Endothelial cell of umbilical vein (primary cell): ENCODE results near the gene AKT2. TPM values are rescaled to one million over a fixed set of nuclear protein-coding genes. Genes with fewer than 3 reads are reported as not detected.

Experiments
- BruUV-seq: library from RNA; stranded (reverse); fragments of 400-500 nt; replicated peaks from 2 replicates; lab custom pipeline; 2021; lab: Mats Ljungman, UMichigan
- CTCF ChIA-PET: fragments of 300-600, 350-600 bp; sonication (Branson Sonifier 250); formaldehyde crosslinking; loops from one replicate; lab custom pipeline; 2021; ENCODE audit warnings: antibody characterized with exemption, inconsistent platforms; lab: Charles Lee
- POLR2A ChIA-PET: fragments of 300-600, 350-600 bp; sonication (Branson Sonifier 250); formaldehyde crosslinking; loops from one replicate; lab custom pipeline; 2021; ENCODE audit warnings: antibody characterized with exemption, inconsistent platforms; lab: Charles Lee
- DNase-seq: peaks from one replicate; pipeline ENCODE4 v3.0.0-alpha.2; 2011; ENCODE audit warnings: low read depth, low spot score
- FAIRE-seq: peaks from 2 replicates; lab custom pipeline; 2011; peaks lifted over from hg19 to GRCh38; lab: Jason Lieb, UNC
- H2AFZ ChIP-seq: 2 replicates; pipeline ENCODE4 v1.6.0; 2012; ENCODE audit warnings: low read depth, low read length, control low read depth, inconsistent platforms
- H3K27ac ChIP-seq: 2 replicates; pipeline ENCODE4 v1.5.1; 2011; ENCODE audit warnings: low read depth, mild to moderate bottlenecking, control low read depth, low read length, moderate library complexity; ENCODE audit not compliant: insufficient read depth
- H3K27me3 ChIP-seq, 2 experiments: 2 replicates each; pipeline versions ENCODE4 v1.6.0 to v1.6.1; 2011; ENCODE audit warnings: low read length in 2 of 2, mixed read lengths in 1 of 2; ENCODE audit not compliant: control insufficient read depth in 2 of 2, insufficient read depth in 2 of 2
- H3K36me3 ChIP-seq, 2 experiments: 2 replicates in 1 of 2; 3 replicates in 1 of 2; pipeline ENCODE4 v1.5.1; 2011; ENCODE audit warnings: low read length in 2 of 2, mild to moderate bottlenecking in 1 of 2, moderate library complexity in 1 of 2; ENCODE audit not compliant: control insufficient read depth in 2 of 2, insufficient read depth in 2 of 2; ENCODE audit errors: extremely low read depth in 1 of 2
- H3K4me1 ChIP-seq: 3 replicates; pipeline ENCODE4 v1.5.1; 2011; ENCODE audit warnings: mild to moderate bottlenecking, low read length; ENCODE audit not compliant: control insufficient read depth, insufficient read depth; ENCODE audit errors: extremely low read depth
- H3K4me2 ChIP-seq: 2 replicates; pipeline ENCODE4 v1.6.1; 2011; ENCODE audit warnings: low read length, control low read depth, mixed read lengths; ENCODE audit not compliant: insufficient read depth
- H3K4me3 ChIP-seq, 3 experiments: fragments of 200-600 bp in 1 of 3; sonication (generic), shearing (Covaris generic) in 1 of 3; replicated peaks in 1 of 3; 2 replicates each; pipeline ENCODE4 v1.5.1; 2011 to 2016; ENCODE audit warnings: control low read depth in 3 of 3, low read length in 3 of 3, mild to moderate bottlenecking in 2 of 3, inconsistent platforms in 1 of 3, low read depth in 1 of 3, moderate library complexity in 1 of 3; ENCODE audit not compliant: insufficient read depth in 1 of 3
- H3K79me2 ChIP-seq: 2 replicates; pipeline ENCODE4 v1.6.0; 2012; ENCODE audit warnings: low read length, inconsistent platforms; ENCODE audit not compliant: control insufficient read depth, insufficient read depth
- H3K9ac ChIP-seq: replicated peaks from 2 replicates; pipeline ENCODE3; 2011; ENCODE audit warnings: low read length, control low read depth; ENCODE audit not compliant: insufficient read depth; ENCODE audit errors: extremely low read depth
- H3K9me1 ChIP-seq: replicated peaks from 3 replicates; pipeline ENCODE4 v1.6.0; 2011; ENCODE audit warnings: mild to moderate bottlenecking, low read length; ENCODE audit not compliant: control insufficient read depth, insufficient read depth; ENCODE audit errors: extremely low read depth
- H3K9me3 ChIP-seq: replicated peaks from 2 replicates; pipeline ENCODE4 v1.5.1; 2012; ENCODE audit warnings: low read length, inconsistent platforms; ENCODE audit not compliant: control insufficient read depth, insufficient read depth
- H4K20me1 ChIP-seq: replicated peaks from 2 replicates; pipeline ENCODE3; 2011; ENCODE audit warnings: mild to moderate bottlenecking, low read length; ENCODE audit not compliant: control insufficient read depth, insufficient read depth; ENCODE audit errors: extremely low read depth
- CTCF ChIP-seq, 2 donors: IDR thresholded peaks; 1 replicate in 1 of 2; 2 replicates in 1 of 2; pipeline ENCODE4 v1.5.1; 2011; ENCODE audit warnings: low read length in 2 of 2, mild to moderate bottlenecking in 2 of 2, moderate library complexity in 2 of 2, control low read depth in 1 of 2, inconsistent platforms in 1 of 2, low read depth in 1 of 2; ENCODE audit not compliant: insufficient read depth in 1 of 2; ENCODE audit errors: extremely low read depth in 1 of 2
- EZH2 ChIP-seq: IDR thresholded peaks from 2 replicates; pipeline ENCODE4 v1.6.1; 2012; ENCODE audit warnings: borderline replicate concordance, low read depth, mild to moderate bottlenecking, moderate library complexity, low read length, inconsistent platforms; ENCODE audit not compliant: severe bottlenecking
- FOS ChIP-seq: IDR thresholded peaks from 2 replicates; pipeline ENCODE4 v1.6.1; 2011; ENCODE audit warnings: mild to moderate bottlenecking, low read length, moderate library complexity, borderline replicate concordance; ENCODE audit not compliant: insufficient read depth
- GATA2 ChIP-seq: IDR thresholded peaks from 2 replicates; pipeline ENCODE4 v1.7.0; 2011; ENCODE audit warnings: low read depth, mild to moderate bottlenecking, moderate library complexity, mixed read lengths, low read length; ENCODE audit not compliant: insufficient read length, insufficient read depth
- JUN ChIP-seq: IDR thresholded peaks from 2 replicates; pipeline ENCODE4 v1.6.1; 2011; ENCODE audit warnings: borderline replicate concordance, low read depth; ENCODE audit not compliant: insufficient read length, insufficient read depth
- MAX ChIP-seq: IDR thresholded peaks from 2 replicates; pipeline ENCODE4 v1.6.1; 2011; ENCODE audit not compliant: insufficient read depth, insufficient read length
- MYC ChIP-seq: IDR thresholded peaks from one replicate; pipeline ENCODE4 v1.6.1; 2011; ENCODE audit warnings: mild to moderate bottlenecking, low read depth, low read length
- POLR2A ChIP-seq: IDR thresholded peaks from 2 replicates; pipeline ENCODE4 v1.6.1; 2012; ENCODE audit warnings: low read depth, mild to moderate bottlenecking, control low read depth, low read length
- POLR2AphosphoS5 ChIP-seq: IDR thresholded peaks from 2 replicates; pipeline ENCODE4 v1.6.1; 2012; ENCODE audit warnings: low read depth, mild to moderate bottlenecking, control low read depth, low read length, moderate library complexity; ENCODE audit not compliant: insufficient read depth
- dilution Hi-C: fragments of 300-500 bp; cut with MboI; formaldehyde crosslinking; loops from one replicate; pipeline ENCODE4 v1.15.0; 2019; ENCODE audit warnings: low sequenced_read_pairs; ENCODE audit not compliant: extremely low pct_ligation_motif_present
- intact Hi-C: fragments of 100-400 bp; cut with micrococcal nuclease; formaldehyde crosslinking; loops from one replicate; pipeline ENCODE4 v1.10.0; 2022
- polyA plus RNA-seq, 4 experiments: library from polyadenylated mRNA; depleted of rRNA in 3 of 4; stranded (reverse) in 3 of 4; unstranded in 1 of 4; fragments of >200 nt; gene quantifications; 2 replicates each; pipeline versions ENCODE4 v1.2.1 to v1.2.3, GENCODE V29; 2011 to 2012; ENCODE audit warnings: missing spikeins in 1 of 4
- total RNA-seq: library from RNA; stranded (reverse); gene quantifications from 2 replicates; pipeline ENCODE4 v1.2.3, GENCODE V29; 2021

The AKT2 gene
- total and polyA plus RNA-seq, 2 donors (not counting 3 experiments of a cell fraction or from before 2014, with no cell fraction given) = 65.2 to 69.8 TPM

DNA sequence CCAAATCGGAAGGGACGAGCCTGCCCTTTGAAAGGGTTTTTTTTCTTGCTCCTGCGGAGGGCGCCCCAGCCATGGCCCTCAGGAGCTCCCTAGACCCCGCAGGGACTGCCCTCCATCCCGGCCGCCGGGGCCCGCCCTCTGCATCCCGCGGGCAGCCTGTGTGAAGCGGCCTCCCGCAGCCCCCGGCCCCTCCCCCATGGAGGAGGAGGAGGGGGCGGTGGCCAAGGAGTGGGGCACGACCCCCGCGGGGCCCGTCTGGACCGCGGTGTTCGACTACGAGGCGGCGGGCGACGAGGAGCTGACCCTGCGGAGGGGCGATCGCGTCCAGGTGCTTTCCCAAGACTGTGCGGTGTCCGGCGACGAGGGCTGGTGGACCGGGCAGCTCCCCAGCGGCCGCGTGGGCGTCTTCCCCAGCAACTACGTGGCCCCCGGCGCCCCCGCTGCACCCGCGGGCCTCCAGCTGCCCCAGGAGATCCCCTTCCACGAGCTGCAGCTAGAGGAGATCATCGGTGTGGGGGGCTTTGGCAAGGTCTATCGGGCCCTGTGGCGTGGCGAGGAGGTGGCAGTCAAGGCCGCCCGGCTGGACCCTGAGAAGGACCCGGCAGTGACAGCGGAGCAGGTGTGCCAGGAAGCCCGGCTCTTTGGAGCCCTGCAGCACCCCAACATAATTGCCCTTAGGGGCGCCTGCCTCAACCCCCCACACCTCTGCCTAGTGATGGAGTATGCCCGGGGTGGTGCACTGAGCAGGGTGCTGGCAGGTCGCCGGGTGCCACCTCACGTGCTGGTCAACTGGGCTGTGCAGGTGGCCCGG lies 93.1 kb downstream of the AKT2 start:
- intact Hi-C loops (loop anchor here (1.0 kb wide), 2 partner anchors 30 to 221 kb away; partner anchors contain the start of gene PSMC4), dilution Hi-C loops (no loop called here)
- peaks cover 2% of the 10 kb centered on the region for H3K4me1 ChIP-seq
- DNase-seq (peak; percentile 23), FAIRE-seq (no peak)
- H3K27me3 ChIP-seq = no peaks in the 10 kb centered on the region
- no peaks in the 10 kb centered on the region for H3K9me3 ChIP-seq
- H3K4me2 ChIP-seq = peak overlapping the region; percentile 71
- H3K79me2 ChIP-seq = no peaks in the 10 kb centered on the region
- H4K20me1 ChIP-seq = no peaks in the 10 kb centered on the region
- ChIA-PET CTCF (interaction anchor here (0.6 to 1.3 kb wide), 3 partner anchors 44 to 221 kb away, joined by 3 to 4 read pairs (median 3); partner anchors contain the start of gene PSMC4), POLR2A (interaction anchor here (0.6 kb wide), 1 partner anchor 58 kb away, joined by 5 read pairs; no protein-coding TSS in a partner anchor)
- peak overlapping the region; percentile 50 to 83 (median 68) for H3K4me3 ChIP-seq
- TF ChIP-seq MAX (no peak), CTCF (IDR thresholded peaks at IDR 0.05; ENCODE audit: extremely low read depth in 1 of 2, insufficient read depth in 1 of 2, low read depth in 1 of 2, low read length in 2 of 2) (peak in 1 of 2 donors; percentile 20), MYC (no peak), EZH2 (no peak), POLR2AphosphoS5 (peak; percentile 24), GATA2 (no peak), POLR2A (no peak), FOS (no peak), JUN (no peak)
- no peak overlapping the region for H3K27ac ChIP-seq
- no peaks in the 10 kb centered on the region for H3K9me1 ChIP-seq
- BruUV-seq = no TSS peak
- peak overlapping the region; percentile 94 for H2AFZ ChIP-seq
- peak overlapping the region; percentile 86 for H3K9ac ChIP-seq
- no peaks in the 10 kb centered on the region for H3K36me3 ChIP-seq
